IMR-90 (cell line): Measurements from ENCODE around the gene IRGQ. TPM values are rescaled to one million over a fixed set of nuclear protein-coding genes. Genes with fewer than 3 reads are reported as not detected.

ENCODE experiments used
- ATAC-seq: fragments of 200-7000 bp; cut with Tn5 transposase; 2 replicates; pipeline ENCODE4 v1.9.1; 2020; ENCODE audit warnings: low read depth, mild to moderate bottlenecking, moderate library complexity
- BruUV-seq: library from RNA; stranded (reverse); fragments of 400-500 nt; replicated peaks from 2 replicates; lab custom pipeline; 2021; lab: Mats Ljungman, UMichigan
- CTCF ChIA-PET: fragments of 300-600 bp; formaldehyde crosslinking; extraction: SDS; loops from one replicate; lab custom pipeline; 2021; ENCODE audit warnings: antibody characterized with exemption; lab: Yijun Ruan, JAX
- POLR2A ChIA-PET: fragments of 300-600 bp; sonication (Branson Sonifier 250); formaldehyde crosslinking; loops from one replicate; lab custom pipeline; 2022; ENCODE audit warnings: antibody characterized with exemption; ENCODE audit not compliant: unreplicated experiment; lab: Charles Lee
- DNase-seq: peaks from one replicate; pipeline ENCODE4 v3.0.0; 2013
- H2AFZ ChIP-seq: replicated peaks from 2 replicates; pipeline ENCODE3; 2013; ENCODE audit warnings: low read length, mild to moderate bottlenecking; ENCODE audit not compliant: poor library complexity
- H2AK5ac ChIP-seq: 2 replicates; pipeline ENCODE4 v1.6.1; 2013; ENCODE audit warnings: low read depth, low read length, inconsistent platforms
- H2AK9ac ChIP-seq: replicated peaks from 2 replicates; pipeline ENCODE3; 2013; ENCODE audit warnings: mild to moderate bottlenecking, low read depth, low read length, moderate library complexity; ENCODE audit not compliant: poor library complexity
- H2BK120ac ChIP-seq: 2 replicates; pipeline ENCODE4 v1.6.1; 2013; ENCODE audit warnings: low read depth, low read length, inconsistent platforms
- H2BK15ac ChIP-seq: 3 replicates; pipeline ENCODE4 v1.6.1; 2013; ENCODE audit warnings: low read depth, low read length, inconsistent platforms
- H2BK20ac ChIP-seq: 2 replicates; pipeline ENCODE4 v1.6.1; 2013; ENCODE audit warnings: low read depth, mild to moderate bottlenecking, inconsistent platforms, low read length, moderate library complexity
- H2BK5ac ChIP-seq: 2 replicates; pipeline ENCODE4 v1.6.1; 2013; ENCODE audit warnings: mild to moderate bottlenecking, low read depth, low read length, inconsistent platforms; ENCODE audit not compliant: poor library complexity, severe bottlenecking
- H3K14ac ChIP-seq: replicated peaks from 2 replicates; pipeline ENCODE4 v1.6.1; 2013; ENCODE audit warnings: low read depth, low read length, inconsistent platforms
- H3K18ac ChIP-seq: 2 replicates; pipeline ENCODE4 v1.6.1; 2013; ENCODE audit warnings: low read depth, low read length, control low read depth
- H3K23ac ChIP-seq: 2 replicates; pipeline ENCODE4 v1.6.1; 2013; ENCODE audit warnings: low read depth, low read length, inconsistent platforms
- H3K27ac ChIP-seq: 2 replicates; pipeline ENCODE4 v1.5.1; 2013; ENCODE audit warnings: mild to moderate bottlenecking, control low read depth, low read length; ENCODE audit not compliant: insufficient read depth
- H3K27me3 ChIP-seq: 2 replicates; pipeline ENCODE4 v1.6.1; 2013; ENCODE audit warnings: low read length; ENCODE audit not compliant: control insufficient read depth, insufficient read depth
- H3K36me3 ChIP-seq: 2 replicates; pipeline ENCODE4 v1.6.1; 2013; ENCODE audit warnings: low read length, mixed read lengths; ENCODE audit not compliant: control insufficient read depth, insufficient read depth
- H3K4ac ChIP-seq: 2 replicates; pipeline ENCODE4 v1.6.1; 2013; ENCODE audit warnings: low read depth, low read length, inconsistent platforms
- H3K4me1 ChIP-seq: 2 replicates; pipeline ENCODE4 v1.6.1; 2013; ENCODE audit warnings: low read length, mixed read lengths; ENCODE audit not compliant: control insufficient read depth, insufficient read depth
- H3K4me2 ChIP-seq: 2 replicates; pipeline ENCODE4 v1.6.1; 2013; ENCODE audit warnings: low read depth, mild to moderate bottlenecking, control low read depth, low read length, moderate library complexity
- H3K4me3 ChIP-seq: 2 replicates; pipeline ENCODE4 v1.5.1; 2013; ENCODE audit warnings: low read depth, mild to moderate bottlenecking, control low read depth, low read length, moderate library complexity; ENCODE audit not compliant: insufficient read depth
- H3K56ac ChIP-seq: 2 replicates; pipeline ENCODE4 v1.6.1; 2013; ENCODE audit warnings: low read length, inconsistent platforms; ENCODE audit not compliant: insufficient read depth; ENCODE audit errors: extremely low read depth
- H3K79me1 ChIP-seq, 2 experiments: 2 replicates each; pipeline ENCODE4 v1.6.1; 2013; ENCODE audit warnings: low read length in 2 of 2, inconsistent platforms in 1 of 2, low read depth in 1 of 2
- H3K9ac ChIP-seq: 2 replicates; pipeline ENCODE4 v1.6.1; 2013; ENCODE audit warnings: low read depth, low read length, control low read depth
- H3K9me1 ChIP-seq: 2 replicates; pipeline ENCODE4 v1.6.1; 2013; ENCODE audit warnings: low read length, inconsistent platforms; ENCODE audit not compliant: insufficient read depth
- H3K9me3 ChIP-seq: 2 replicates; pipeline ENCODE4 v1.6.1; 2013; ENCODE audit warnings: low read length; ENCODE audit not compliant: control insufficient read depth, insufficient read depth
- H4K20me1 ChIP-seq: 2 replicates; pipeline ENCODE4 v1.6.1; 2013; ENCODE audit warnings: low read length, inconsistent platforms; ENCODE audit not compliant: insufficient read depth
- H4K5ac ChIP-seq: 2 replicates; pipeline ENCODE4 v1.6.1; 2013; ENCODE audit warnings: mild to moderate bottlenecking, low read depth, low read length, control low read depth
- H4K8ac ChIP-seq, 2 experiments: 2 replicates each; pipeline ENCODE4 v1.6.1; 2013; ENCODE audit warnings: low read depth in 2 of 2, low read length in 2 of 2, control low read depth in 1 of 2, inconsistent platforms in 1 of 2
- H4K91ac ChIP-seq: 2 replicates; pipeline ENCODE4 v1.6.1; 2013; ENCODE audit warnings: low read depth, low read length, inconsistent platforms; ENCODE audit not compliant: insufficient read depth
- CEBPB ChIP-seq: IDR thresholded peaks from 2 replicates; pipeline ENCODE4 v1.6.1; 2012; ENCODE audit warnings: low read depth, low read length, improper control_type of control experiment
- MAFK ChIP-seq: IDR thresholded peaks from 2 replicates; pipeline ENCODE4 v1.6.1; 2012; ENCODE audit warnings: low read depth, low read length, improper control_type of control experiment
- MAZ ChIP-seq: IDR thresholded peaks from 2 replicates; pipeline ENCODE4 v1.6.1; 2012; ENCODE audit warnings: low read depth, mild to moderate bottlenecking, low read length, improper control_type of control experiment, moderate library complexity, borderline replicate concordance
- WGBS, 2 experiments: methylation state at CpG; one replicate each; pipeline versions ENCODE4 v1.1.5 to v1.1.7; 2013; ENCODE audit warnings: missing lambda C conversion rate in 2 of 2; ENCODE audit not compliant: insufficient read length in 1 of 2; ENCODE audit errors: extremely low coverage in 2 of 2; 5-methylcytosine and 5-hydroxymethylcytosine counted together
- dilution Hi-C: fragments of 300-500 bp; cut with HindIII; formaldehyde crosslinking; loops from one replicate; pipeline ENCODE4 v1.14.3; 2018; ENCODE audit warnings: low sequenced_read_pairs; ENCODE audit not compliant: unreplicated experiment
- in situ Hi-C: fragments of 300-500 bp; cut with MboI; formaldehyde crosslinking; loops from 3 replicates; pipeline ENCODE4 v1.14.3; 2019; ENCODE audit warnings: low sequenced_read_pairs, inconsistent platforms, mixed read lengths
- intact Hi-C: fragments of 100-400 bp; cut with micrococcal nuclease; formaldehyde crosslinking; loops from 2 replicates; pipeline ENCODE4 v1.10.0; 2022
- polyA plus RNA-seq, 3 experiments: library from polyadenylated mRNA; depleted of rRNA; stranded (reverse); fragments of >200 nt; gene quantifications; 2 replicates each; pipeline ENCODE4 v1.2.3, GENCODE V29; 2012; ENCODE audit warnings: low replicate concordance in 1 of 3
- total RNA-seq: library from RNA; depleted of rRNA; stranded (reverse); fragments of >200 nt; gene quantifications from 2 replicates; pipeline ENCODE4 v1.2.3, GENCODE V29; 2012

Gene IRGQ
- total and polyA plus RNA-seq, 2 of the 4 experiments (the other 2 are of a cell fraction), result 9.0 to 9.9 TPM

DNA sequence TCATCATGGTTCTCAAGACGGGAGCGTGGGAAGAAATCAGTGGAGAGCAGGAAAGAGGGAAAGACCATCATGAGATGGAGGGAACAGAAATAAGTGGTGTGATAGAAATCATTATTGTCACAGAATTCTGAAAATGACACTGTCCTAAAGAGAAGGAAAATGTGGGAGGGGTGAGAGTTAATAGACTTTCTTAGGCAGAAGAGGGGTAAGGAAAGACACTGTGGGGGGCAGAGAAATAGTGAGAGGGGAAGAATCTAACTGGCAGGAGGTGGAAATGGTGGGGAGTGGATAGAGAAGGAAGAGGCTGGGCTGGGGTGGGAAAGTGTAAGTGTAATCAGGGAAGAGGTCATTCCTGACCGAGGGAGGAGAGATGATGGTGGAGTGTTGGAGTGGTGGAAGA, 17.1 kb downstream of the IRGQ start:
- 71% methylated on average over 1 of the region's 3 CpGs; no CpG with 5 or more reads in 1 of the 2 experiments for WGBS, 2 experiments
- H4K20me1 ChIP-seq, result no peaks in the 10 kb centered on the region
- no peak for ATAC-seq
- no peak overlapping the region for H2BK20ac ChIP-seq
- H3K4ac ChIP-seq, result no peak overlapping the region
- H2AFZ ChIP-seq, result no peak overlapping the region
- no peak for DNase-seq
- dilution Hi-C loops (no loop called here), in situ Hi-C loops (no loop called here), intact Hi-C loops (no loop called here)
- no peaks in the 10 kb centered on the region for H3K9me3 ChIP-seq
- ChIA-PET CTCF (no interaction called here), POLR2A (no interaction called here)
- no peak overlapping the region for H4K91ac ChIP-seq
- H2BK120ac ChIP-seq, result no peak overlapping the region
- H4K5ac ChIP-seq, result no peak overlapping the region
- peaks cover 7 to 18% of the 10 kb centered on the region in 2 experiments for H3K79me1 ChIP-seq
- no peak overlapping the region for H2BK5ac ChIP-seq
- no peak overlapping the region for H4K8ac ChIP-seq
- H3K14ac ChIP-seq, result no peak overlapping the region
- H3K18ac ChIP-seq, result no peak overlapping the region
- H3K56ac ChIP-seq, result no peak overlapping the region
- H2AK5ac ChIP-seq, result no peak overlapping the region
- no peak overlapping the region for H3K23ac ChIP-seq
- no peak overlapping the region for H2BK15ac ChIP-seq
- H3K27me3 ChIP-seq, result no peaks in the 10 kb centered on the region
- H3K4me1 ChIP-seq, result peaks cover 5% of the 10 kb centered on the region
- peaks cover 3% of the 10 kb centered on the region for H3K9me1 ChIP-seq
- no peak overlapping the region for H3K4me2 ChIP-seq
- H3K4me3 ChIP-seq, result no peak overlapping the region
- TF ChIP-seq MAZ (no peak), CEBPB (no peak), MAFK (no peak)
- no peak overlapping the region for H2AK9ac ChIP-seq
- no peak overlapping the region for H3K9ac ChIP-seq
- BruUV-seq, result no TSS peak
- H3K36me3 ChIP-seq, result no peaks in the 10 kb centered on the region
- H3K27ac ChIP-seq, result no peak overlapping the region
